Activated T-helper 9 cell treated with anti-CD3 and anti-CD28 coated beads, Interleukin-2, amount 50 U/mL, for 16 hours (primary cell): ENCODE measurements around the gene PSMC5.
"Not testable (repeated sequence)": the region's sequence is repeated elsewhere in the genome, so short reads cannot be mapped to it uniquely, and the experiment has no call there.

Source experiments
- DNase-seq: peaks from one replicate; pipeline ENCODE4 v3.0.0-alpha.2; 2020; ENCODE audit warnings: low read depth

Gene PSMC5

DNA sequence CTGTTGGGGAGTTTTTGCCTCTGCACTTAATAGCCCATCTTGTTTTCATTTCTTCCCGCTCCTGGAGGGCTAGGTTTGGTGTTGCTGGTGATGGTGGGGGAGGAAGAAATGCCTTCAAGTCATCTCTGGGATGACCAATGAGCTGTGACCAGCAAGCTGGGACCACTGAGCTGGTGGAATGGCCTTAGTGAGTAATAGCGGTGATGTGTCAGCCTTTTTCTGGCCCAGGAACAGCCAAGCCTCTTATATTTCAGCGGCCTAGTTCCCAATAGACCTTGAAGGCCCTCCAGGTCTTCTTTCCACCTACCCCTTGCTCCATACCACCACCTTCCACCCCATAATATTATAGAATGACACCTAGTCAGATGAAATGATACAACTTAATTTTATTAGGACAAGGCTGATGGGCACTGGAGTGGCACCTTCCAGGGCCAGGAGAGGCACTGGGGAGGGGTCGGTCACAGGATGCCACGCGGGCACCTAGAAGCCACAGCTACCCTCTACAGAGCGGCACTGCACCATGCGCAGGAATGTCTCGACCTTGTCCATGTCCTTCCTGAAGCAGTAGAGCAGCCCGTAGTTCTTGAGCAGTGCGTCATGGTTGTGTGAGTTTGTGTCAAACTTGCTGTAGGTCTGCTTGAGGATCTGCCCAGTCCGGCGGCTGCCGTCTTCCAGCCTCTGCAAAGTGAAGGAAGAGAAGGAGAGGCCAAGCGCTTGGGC is 44.6 kb downstream of the PSMC5 start:
- not testable (repeated sequence) for DNase-seq

- DNase-seq: not testable (repeated sequence)
These were observed 46.3 kb downstream of the PSMC5 start, which contains the start of gene CSH2 for GRCh38 chr17:63873577-63873976. TSS of gene CSH2 (minus strand) at chr17:63873677. CDS start at chr17:63873614, 63 bp downstream.

DNA sequence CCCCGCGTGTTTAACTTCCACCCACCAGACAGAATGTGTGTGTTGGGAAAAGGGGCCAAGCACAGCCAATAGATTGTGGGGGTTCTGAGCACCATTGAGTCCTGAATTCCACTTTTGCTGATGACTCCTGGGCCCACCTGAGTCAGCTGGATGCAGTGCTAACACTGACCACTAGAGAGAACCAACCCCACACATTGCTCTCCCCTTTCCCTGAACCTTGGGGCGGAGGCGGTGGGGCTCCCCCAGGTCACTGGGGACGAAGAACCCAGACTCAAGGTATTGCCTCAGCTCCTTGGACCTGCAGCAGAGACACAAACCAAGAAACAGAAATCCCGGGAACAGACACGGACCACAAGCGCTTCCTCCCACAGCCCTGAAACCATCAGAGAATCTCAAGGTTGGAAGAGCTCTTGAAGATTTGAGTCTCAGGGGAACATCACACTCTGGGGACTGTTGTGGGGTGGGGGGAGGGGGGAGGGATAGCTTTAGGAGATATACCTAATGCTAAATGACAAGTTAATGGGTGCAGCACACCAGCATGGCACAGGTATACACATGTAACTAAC is 46.9 kb downstream of the PSMC5 start:
- not testable (repeated sequence) for DNase-seq

- DNase-seq: not testable (repeated sequence)
These were observed 47.5 kb downstream of the PSMC5 start for GRCh38 chr17:63874693-63875092.

- DNase-seq: not testable (repeated sequence)
These were observed 51.2 kb downstream of the PSMC5 start for GRCh38 chr17:63878413-63878812.

DNA sequence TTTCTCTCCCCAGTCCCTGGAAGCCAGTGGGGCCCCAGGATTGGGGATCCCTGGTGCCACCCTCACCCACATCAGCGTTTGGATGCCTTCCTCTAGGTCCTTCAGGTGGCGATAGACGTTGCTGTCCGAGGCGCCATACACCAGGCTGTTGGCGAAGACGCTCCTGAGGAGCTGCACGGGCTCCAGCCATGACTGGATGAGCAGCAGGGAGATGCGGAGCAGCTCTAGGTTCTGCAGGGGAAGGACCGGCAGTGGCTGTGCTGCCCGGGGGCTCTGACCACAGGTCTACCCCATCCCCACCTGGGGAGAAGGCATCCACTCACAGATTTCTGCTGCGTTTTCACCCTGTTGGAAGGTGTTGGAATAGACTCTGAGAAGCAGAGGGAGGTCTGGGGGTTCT is 53.5 kb downstream of the PSMC5 start:
- DNase-seq: no peak

- DNase-seq: not testable (repeated sequence)
These were observed 54.1 kb downstream of the PSMC5 start for GRCh38 chr17:63881337-63881736.
